Inflammatory macrophage (primary cell): ENCODE measurements around the gene RREB1.

Experiments used
- DNase-seq, 2 donors: peaks; one replicate each; pipeline ENCODE4 v3.0.0-alpha.2; 2020 to 2022

Gene RREB1

DNA sequence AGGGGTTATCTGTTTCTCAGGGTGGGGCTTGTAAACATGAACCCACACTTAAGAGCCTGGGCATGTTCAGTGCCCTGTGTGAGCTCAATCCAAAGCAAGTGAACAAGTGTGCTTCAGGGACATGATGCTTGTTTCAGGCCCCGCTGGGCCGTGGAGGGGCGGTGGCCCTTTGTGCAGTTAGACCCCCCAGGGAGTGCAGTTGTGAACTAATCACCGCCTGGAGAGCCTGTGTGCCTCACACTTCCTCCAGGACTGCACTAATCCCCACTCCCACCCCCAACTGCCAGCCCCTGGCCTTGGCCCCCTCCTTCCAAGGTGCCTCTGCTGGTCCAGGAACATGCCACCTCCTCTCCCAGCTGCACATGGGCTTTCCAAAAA is 58.1 kb downstream of the RREB1 start:
- peak in 1 of 2 donors; percentile 25 for DNase-seq

DNA sequence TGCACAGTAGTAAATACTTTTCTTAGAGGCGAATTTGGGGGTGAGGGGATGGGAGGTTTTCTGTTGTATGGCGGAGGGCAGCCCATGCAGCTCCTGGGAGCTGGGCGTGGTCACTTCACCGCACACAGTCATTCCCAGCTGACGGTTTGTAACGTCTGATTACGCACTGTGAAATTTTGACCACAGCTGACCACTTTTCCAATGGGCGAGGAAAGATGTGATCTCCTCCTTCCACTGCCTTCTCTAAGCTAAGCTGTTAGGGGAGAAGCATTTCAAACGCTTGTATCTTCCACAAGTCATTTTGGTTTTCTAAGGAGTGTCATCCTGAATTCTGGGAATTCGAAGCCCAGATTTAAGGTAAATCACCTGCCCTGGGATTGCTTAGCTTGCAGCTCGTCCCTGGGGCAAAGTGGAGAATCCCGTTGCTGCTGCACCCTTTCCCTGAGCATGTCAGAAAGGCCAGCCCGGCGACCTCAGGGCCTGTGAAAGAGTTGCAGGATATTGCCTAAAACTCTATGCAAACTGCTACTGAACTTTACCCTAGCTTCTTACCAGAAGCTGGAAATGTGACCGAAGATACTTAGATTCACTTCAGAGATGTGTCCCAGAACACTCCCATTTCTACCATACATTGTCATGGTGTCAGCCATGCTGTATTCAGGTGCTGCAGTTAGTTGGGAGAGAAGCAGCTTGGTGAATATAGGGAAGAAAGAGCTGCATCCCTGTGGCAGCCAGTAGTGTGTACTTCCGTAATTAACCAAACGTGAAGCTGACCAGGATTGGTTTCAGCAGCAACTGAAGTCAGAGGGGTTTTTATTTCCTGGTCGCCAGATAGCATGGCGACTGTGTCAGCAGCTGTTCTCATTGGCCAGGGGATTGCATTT is 58.9 kb downstream of the RREB1 start:
- DNase-seq = peak; percentile 82 to 90

DNA sequence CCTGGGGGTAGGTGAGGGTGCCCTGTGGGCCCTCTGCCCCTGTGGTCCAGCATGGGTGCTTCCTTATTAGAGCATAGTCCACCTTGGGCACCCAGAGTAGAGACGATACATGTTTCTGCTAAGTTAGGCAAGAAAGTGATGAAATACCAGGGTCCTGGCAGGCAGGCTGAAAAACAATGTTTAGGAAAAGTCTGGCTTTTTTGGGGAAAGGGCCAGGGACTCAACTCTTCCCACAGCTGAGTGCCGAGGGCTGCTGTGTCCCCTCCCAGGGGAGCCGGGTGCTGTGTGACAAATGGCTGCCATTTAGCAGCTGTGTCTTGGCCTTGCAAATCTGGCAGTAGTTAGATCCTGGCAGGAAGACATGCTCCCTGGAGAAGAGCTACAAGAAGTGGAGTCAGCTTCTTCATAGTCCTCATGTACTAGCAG is 61.5 kb downstream of the RREB1 start:
- no peak for DNase-seq

DNA sequence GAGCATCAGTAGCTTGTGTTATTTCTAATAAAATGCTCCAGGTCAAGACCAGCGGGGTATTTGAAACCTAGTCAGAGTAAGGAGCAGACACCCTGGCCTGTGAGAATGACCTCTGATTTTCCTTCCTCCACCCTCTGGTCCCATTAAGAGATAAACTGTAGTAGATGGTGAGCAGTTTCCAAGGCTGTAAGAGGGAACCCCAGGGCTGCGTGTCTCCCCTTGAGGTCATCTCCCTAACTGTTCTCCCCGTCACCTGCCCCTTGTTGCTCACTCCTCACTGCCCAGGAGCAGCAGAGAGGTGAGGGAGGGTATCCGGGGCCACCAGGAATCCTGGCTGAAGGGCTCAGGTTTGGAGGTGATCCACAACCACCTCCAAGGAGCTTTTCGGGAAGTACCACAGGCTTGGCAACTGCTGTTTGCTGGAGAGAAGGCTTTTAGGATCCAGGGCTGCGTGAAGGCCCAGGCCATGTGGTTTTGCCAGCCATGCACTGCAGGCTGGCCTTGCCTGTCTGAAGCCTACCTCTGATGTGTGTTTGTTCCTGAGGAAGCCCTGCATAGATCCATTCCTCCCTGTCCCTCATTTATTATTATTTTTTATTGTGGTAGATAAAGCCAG is 62.5 kb downstream of the RREB1 start:
- DNase-seq = no peak

DNA sequence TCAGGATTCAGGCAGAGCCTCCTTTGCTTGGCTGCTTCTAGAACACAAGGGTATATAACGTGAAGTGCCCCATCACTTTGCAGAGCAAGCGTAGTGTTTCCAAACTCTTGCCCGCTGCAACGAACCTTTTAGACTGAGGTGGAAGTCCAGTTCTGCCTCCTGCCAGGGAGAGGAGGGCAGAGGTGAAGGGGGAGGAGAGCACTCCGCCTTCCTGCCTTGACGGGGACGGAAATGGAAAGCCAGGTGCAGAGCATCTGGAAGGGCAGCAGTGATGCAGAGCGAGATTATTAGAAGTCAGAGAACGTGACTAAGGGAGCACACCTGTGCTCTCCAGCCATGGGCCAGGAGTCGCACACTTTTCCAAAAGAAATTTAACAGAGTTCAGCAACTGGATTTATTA is 63.4 kb downstream of the RREB1 start:
- no peak for DNase-seq

DNA sequence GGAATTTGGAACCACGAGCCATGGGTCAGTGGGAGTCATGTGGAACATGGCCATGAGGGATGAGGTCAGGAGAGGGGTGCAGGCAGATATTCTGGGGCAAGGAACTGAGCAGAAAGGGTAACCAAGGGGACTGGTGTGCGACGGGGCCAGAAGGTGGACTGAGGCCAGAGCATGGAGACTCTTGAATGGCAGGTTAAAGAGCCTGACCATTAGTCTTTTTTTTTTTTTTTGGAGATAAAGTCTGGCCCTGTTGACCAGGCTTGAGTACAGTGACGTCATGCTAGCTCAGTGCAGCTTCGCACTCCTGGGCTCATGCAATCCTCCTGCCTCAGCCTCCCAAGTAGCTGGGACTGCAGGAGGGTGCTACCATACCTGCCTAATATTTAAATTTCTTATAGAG is 64.0 kb downstream of the RREB1 start:
- DNase-seq = no peak

DNA sequence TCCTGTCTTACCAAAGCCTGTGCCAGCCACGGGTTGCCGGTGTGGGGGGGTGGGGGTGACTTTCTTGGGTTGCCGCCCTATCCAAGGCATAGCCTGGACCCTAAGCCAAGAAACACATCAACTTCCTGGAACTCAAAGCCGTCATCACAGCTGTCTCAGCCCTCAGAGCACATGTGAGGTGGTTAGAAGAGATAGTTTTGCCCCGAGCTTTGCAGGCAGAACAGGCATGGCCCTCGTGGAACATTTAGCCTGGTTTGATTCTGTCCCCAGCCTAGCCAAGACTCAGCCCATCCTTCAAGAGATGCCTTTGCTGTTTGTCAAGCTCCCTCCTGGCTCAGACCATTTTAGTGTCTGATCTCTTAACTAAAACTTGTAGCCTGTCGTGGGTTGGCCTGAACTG is 64.9 kb downstream of the RREB1 start:
- no peak for DNase-seq

DNA sequence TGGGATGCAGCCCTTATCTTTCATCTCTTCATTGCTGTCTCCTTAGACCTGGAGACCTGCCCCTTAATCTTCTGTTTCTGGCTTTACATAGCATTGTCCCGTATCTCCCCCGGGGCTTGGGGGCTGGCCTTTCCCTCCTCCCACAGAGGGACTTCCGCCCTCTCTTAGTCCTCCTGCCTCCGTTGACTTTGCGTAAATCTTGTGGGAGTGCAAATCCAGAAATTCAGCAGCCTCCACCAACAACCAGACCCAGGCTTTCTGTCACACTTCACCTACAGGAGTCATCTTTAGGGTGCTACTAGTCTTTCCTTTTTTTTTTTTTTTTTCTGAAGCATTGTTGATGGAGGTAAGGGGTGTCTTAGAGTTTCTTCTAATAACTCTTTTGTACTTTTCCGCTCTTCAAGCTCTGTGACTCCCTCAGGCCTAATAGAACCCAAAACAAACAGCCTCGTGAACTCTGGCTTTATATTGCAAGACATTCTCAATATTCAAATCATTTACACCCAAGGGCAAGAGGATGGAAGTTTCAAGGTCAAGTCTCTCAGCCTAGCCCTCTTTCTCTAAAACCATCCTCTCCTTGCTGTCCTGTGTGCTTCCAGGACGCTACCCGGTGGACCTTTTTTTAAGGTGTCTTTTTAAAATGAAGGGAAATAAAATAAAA is 66.2 kb downstream of the RREB1 start:
- no peak for DNase-seq

DNA sequence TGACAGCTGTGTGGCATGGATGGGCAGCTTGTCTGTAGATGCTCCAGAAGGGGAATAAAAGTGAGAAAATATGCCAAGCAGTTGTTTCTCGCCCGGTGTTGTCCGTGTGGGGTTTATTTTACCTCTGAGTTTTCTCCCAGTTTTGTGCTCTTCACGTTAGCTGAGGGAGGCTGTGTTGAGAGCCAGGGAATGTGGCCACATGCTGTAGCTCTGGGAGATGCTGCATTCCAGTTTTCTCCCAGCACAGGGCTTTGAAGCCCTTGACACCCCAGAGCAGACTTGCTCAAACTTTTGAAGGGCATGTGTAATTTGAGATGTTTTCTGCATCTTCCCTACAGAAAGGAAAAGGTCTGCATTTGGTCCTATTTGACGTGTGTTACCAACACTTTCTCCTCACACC is 67.7 kb downstream of the RREB1 start:
- no peak for DNase-seq

DNA sequence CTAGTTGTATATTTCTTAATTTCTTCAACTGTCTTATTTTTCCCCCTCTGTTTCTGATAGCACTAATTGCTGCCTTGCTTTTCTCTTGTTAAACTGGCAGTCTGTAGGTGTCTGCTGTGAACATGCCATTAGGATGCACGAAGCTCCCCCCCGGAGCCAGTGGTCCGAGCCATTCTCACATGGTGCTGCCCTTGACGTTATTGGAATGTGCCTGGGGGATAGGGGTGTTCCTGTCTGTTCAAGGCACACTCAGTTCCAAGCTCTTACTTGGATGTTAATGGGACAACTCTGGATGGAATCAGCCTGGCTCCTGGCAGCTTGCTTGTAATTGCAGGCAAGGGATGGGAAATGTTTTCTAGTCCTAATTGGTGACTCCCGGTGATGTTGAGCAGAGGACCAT is 68.4 kb downstream of the RREB1 start:
- DNase-seq = no peak

DNA sequence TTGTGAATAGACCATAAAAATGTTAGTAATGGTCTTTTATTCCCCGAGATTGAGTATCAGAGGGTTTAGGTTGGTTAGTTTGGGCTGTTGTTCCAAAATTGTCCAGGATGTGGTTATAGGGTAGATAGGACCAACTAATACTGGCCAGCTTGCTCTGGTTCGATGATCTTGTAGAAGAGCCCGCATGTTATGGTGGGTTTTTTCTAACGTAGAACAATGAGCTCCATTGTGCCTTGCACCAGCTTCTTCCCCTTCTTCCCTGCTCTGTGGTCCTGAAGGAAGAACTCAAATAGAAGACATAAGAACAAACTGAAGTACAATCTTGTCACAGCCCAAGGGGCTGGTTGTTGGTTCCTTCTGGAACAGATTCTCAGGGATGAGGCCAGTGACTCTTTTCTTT is 70.5 kb downstream of the RREB1 start:
- no peak for DNase-seq

DNA sequence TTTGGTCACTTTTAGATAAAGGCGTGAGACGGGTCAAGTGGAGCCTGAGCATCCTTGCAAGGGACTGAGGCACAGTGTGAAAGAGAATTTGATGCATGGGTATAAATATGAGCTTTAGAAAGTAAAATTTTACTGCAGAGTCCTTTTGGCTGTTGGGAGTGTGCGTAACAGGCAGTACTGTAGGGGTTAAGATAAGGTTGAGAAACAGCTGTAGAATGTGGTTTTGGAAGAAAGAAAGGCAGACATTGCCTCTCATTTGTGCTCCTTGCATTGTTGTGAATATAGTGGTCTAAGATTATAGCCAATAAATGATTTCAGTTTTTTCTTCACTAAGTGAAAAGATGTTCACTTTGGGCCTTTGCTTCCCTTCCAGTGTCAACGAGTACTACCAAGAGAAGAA is 73.0 kb downstream of the RREB1 start:
- DNase-seq = no peak

DNA sequence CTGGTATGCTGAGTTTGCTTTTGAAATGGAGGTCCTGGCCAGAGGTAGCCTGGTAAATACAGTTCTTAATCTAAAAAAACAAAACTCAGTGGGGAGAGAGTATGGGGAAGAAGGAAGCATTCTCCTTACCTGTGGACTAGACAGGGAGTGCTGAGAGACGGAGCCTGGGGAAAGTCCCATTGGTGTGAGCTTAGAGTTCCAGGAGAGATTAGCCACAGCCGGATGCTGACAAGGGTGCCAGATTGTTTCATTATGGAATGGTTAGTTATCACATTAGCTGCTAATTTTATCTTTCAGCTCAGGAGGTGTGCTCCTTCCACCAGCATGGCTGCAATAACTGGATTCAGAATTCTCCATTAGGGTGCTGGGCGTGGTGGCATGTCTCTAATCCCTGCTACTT is 75.9 kb downstream of the RREB1 start:
- no peak for DNase-seq

DNA sequence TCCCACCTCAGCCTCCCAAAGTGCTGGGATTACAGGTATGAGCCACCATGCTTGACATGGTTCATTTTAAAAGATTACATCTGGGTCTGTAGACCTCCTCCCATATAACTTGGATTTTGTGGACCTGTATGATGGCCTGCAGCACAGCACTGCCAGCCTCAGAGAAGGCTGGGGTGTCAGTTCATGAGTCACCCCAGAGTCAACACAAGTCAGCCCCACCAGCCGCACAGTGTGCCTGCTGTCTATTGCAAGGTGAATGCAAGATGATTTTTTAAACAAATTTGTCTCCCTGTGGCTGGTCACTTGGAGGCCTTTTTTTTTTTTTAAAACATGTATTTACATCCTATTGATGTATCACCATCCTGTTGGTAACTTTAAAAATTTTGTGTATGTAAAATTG is 76.7 kb downstream of the RREB1 start:
- no peak for DNase-seq

DNA sequence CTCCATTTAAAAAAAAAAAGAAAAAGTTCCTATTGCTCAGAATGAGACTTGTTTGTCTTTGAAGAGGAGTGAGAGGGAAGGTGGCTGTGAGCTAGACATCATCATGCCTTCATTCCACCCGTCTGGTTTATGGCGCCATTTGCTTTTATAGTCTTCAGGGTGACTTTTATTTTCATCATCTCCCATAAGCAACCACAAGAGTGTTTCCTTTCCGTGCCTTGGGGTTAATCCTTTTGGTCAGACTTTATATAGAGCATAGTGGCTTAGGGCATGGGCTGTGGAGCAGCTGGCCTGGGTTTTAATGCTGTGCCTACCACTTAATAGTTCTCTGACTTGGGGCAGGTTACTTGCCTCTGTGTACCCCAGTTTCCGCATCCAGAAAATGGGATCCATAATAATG is 77.8 kb downstream of the RREB1 start:
- DNase-seq = no peak

DNA sequence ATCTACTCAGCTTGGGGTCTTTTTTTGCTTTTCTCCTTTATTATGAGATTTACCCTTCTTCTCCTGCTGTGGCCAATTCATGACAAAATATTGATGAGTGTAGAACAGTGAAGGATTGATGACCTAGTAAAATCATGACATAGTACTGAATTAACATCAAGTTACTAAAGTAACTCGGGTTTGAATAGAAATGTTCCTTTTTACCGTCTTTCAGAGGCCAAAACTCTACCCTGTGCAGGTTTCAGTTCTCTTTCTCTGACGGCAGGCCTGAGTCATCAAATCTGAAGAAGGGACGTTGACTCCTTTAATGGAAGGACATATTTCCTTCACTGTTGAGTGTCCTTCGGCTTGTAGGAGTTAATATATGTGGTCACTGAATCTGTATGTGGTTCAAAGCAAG is 80.7 kb downstream of the RREB1 start:
- peak; percentile 80 to 86 for DNase-seq

DNA sequence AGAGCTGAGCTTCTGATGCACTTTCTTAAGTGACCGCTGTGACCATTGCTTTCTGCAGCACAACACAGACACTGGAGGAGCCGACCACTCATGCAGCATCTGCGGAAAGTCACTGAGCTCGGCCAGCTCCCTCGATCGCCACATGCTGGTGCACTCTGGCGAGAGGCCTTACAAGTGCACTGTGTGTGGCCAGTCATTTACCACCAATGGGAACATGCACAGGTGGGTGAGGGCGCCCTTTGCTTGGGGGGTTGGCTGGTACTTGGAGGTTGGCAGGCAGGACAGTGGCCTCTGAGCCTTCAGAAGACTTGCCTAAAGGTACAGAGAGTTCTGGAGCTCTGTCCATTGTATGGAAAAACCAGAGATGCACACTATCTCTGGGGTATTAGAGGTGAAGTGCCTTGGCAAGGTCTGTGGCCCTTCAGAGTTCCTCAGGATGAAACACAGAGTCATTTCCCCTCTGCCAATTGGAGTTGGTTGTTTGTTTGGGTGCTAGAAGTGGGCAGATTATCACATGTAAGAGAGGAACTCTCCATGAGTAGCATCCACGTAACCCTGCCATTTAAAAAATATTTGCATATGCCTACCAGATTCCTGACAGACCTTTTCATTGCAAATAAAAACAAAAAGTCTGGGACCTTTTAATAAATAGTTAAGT is 81.5 kb downstream of the RREB1 start:
- DNase-seq = peak; percentile 42 to 63

DNA sequence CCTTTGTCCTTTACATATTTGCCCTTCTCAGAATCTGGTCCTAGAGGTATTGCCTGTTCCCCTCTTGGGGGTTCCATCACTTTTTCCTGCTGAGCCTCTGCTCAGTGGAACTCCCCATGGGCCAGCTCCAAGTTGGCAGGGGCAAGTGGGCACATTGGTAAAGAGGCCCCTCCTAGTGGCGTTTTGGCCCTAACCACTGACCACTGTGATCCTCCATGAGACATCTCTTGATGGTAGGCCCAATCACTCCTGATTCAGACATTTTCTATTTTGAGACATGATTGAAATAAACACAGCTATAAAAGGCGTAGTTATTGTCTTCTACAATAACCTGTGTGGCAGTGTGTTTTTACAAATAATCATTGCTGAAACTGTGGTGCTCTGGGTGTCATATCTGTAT is 83.0 kb downstream of the RREB1 start:
- no peak for DNase-seq

DNA sequence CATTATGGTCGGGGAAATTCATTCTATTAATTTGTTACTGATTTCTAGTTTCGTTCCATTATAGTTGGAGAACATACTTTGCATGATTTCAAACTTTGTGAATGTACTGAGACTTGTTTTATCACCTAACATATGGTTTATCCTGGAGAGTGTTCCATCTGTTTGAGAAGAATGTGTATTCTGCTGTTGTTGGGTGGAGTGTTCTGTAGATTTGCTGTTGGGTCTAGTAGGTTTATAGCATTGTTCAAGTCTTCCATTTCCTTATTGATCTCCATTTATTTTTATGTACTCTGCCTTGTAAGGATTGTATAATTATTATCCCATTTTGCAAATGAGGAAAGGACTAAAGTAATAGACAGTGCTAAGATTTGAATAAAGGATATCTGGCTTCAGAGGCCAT is 85.4 kb downstream of the RREB1 start:
- DNase-seq = no peak

DNA sequence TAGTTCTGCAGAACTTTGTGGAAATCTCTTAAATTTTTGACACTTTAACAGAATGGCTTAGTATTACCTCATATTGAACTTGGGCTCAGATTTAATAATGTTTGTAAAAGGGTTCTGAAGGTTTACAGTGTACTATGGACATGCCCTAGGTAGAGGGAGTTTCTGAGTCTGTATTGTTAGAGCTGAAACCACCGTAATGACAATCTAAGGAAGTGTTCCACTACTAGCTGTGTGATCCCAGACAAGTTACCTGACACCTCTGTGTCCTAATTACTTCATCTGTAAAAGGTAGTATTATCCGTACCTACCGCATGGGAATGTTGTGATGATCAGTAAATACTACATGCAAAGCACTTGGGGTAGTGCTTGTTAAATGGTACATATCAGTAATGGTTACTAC is 86.9 kb downstream of the RREB1 start:
- no peak for DNase-seq

DNA sequence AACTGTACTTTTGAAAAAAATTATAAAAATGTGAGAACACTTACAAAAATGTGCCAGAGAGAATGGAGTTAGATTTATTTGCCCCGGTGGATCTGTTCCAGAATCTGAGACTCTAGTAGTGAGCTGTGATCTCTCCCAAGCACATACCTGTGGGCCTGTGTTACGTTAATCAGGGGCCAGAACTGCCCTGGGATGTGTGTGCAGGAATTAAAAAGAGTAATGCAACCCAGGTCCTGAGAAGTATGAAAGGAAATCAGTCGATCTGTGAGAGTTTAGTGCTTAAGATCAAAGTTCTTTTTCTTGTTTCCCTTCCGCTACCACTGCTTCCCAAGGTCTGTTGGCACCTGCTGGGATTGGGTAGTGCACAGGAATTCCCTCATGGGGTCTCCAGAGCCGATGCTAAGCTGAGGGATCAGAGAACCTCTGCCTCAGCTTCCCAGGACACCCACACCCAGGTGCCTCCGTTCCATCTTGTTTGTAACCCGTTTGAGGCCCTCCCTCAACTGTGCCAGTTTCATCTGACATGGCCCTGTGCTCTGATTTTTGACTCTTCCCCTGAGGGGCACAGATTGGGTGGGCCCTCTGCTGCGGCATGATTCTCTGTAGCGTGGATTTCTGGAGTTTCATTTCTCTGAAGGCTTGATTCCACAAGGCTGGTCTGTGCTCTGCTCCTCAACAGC is 87.7 kb downstream of the RREB1 start:
- no peak for DNase-seq

DNA sequence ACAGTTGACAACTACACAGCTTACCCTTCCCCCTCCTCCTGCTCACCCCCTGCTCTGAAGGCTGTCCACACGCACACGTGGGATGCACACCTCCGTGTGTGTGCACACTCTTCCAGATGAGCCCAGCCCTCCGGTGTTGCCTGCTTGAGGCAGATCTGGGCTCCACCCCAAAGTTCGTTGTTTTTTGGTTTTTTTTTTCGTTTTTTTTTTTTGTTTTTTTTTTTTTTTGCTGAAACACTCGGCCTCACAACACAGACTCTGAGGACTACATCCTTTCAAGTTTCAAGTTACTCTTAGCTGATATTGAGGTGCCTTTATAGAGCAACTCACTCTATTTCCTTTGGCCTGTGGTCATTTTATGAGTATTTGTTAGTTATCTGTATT is 88.2 kb downstream of the RREB1 start:
- no peak for DNase-seq
